HepG2 (cell line): ENCODE data around the gene PSMB3. TPM values are rescaled to one million over a fixed set of nuclear protein-coding genes. Genes with fewer than 3 reads are reported as not detected.
A peak's percentile ranks its signal among the peaks of the same experiment; 100 is the strongest.

Source experiments
- FLYWCH1 ChIP-seq: sonication (generic); formaldehyde crosslinking; IDR thresholded peaks from 2 replicates; pipeline ENCODE4 v1.8.1; 2023; ENCODE audit warnings: mild to moderate bottlenecking, missing genetic modification reagents
- GZF1 ChIP-seq: sonication (generic); formaldehyde crosslinking; IDR thresholded peaks from 2 replicates; pipeline ENCODE4 v1.5.1; 2020; ENCODE audit warnings: mild to moderate bottlenecking, missing genetic modification reagents
- MTF2 ChIP-seq: sonication (generic); formaldehyde crosslinking; IDR thresholded peaks from 2 replicates; pipeline ENCODE4 v1.5.0; 2020; ENCODE audit warnings: missing genetic modification reagents, borderline replicate concordance
- NFYB ChIP-seq: sonication (generic); formaldehyde crosslinking; IDR thresholded peaks from 2 replicates; pipeline ENCODE4 v1.4.0; 2020; ENCODE audit warnings: missing genetic modification reagents
- NR2F1 ChIP-seq, 2 experiments: fragments of 450-650 bp in 1 of 2; formaldehyde crosslinking in 1 of 2; IDR thresholded peaks; 2 replicates each; pipeline versions ENCODE4 v1.5.0 to v1.6.1; 2016 to 2020; ENCODE audit warnings: mild to moderate bottlenecking in 1 of 2, missing compliant biosample characterization in 1 of 2, missing genetic modification reagents in 1 of 2, moderate library complexity in 1 of 2
- PHB2 ChIP-seq: fragments of 450-650 bp; IDR thresholded peaks from 2 replicates; pipeline ENCODE4 v1.6.1; 2018; ENCODE audit not compliant: partially characterized antibody
- RFX5 ChIP-seq: IDR thresholded peaks from 2 replicates; pipeline ENCODE4 v1.6.1; 2011; ENCODE audit warnings: low read depth, low read length, improper control_type of control experiment
- ZNF10 ChIP-seq: sonication (generic); formaldehyde crosslinking; IDR thresholded peaks from 2 replicates; pipeline ENCODE4 v1.4.0; 2020; ENCODE audit warnings: mild to moderate bottlenecking, low read depth, missing genetic modification reagents, borderline replicate concordance
- ZNF337 ChIP-seq: sonication (generic); formaldehyde crosslinking; IDR thresholded peaks from 2 replicates; pipeline ENCODE4 v1.5.1; 2020; ENCODE audit warnings: missing genetic modification reagents, low read depth, mild to moderate bottlenecking, borderline replicate concordance
- ZNF530 ChIP-seq: sonication (generic); formaldehyde crosslinking; IDR thresholded peaks from 2 replicates; pipeline ENCODE4 v1.5.0; 2020; ENCODE audit warnings: low read depth, mild to moderate bottlenecking, missing genetic modification reagents
- ZSCAN9 ChIP-seq: IDR thresholded peaks from 2 replicates; pipeline ENCODE4 v1.6.1; 2016; ENCODE audit warnings: borderline replicate concordance
- polyA plus RNA-seq, 8 experiments: library from polyadenylated mRNA; depleted of rRNA in 3 of 8; stranded (reverse) in 7 of 8; unstranded in 1 of 8; fragments of >200 nt; fragmentation: Illumina TruSeq in 4 of 8; extraction: Trizol in 4 of 8; gene quantifications; 2 replicates each; pipeline versions ENCODE4 v1.2.1 to v1.2.3, GENCODE V29; 2011 to 2016; ENCODE audit warnings: low read depth in 4 of 8, missing spikeins in 1 of 8, mixed read lengths in 1 of 8; ENCODE audit not compliant: insufficient read depth in 1 of 8
- total RNA-seq, 5 experiments: library from RNA; depleted of rRNA; stranded (reverse); fragments of >200 nt; fragmentation: Illumina TruSeq; extraction: Trizol; gene quantifications; 2 replicates each; pipeline ENCODE4 v1.2.3, GENCODE V29; 2016; ENCODE audit warnings: low read depth in 1 of 5
- TF ChIP-seq, protein P1 (sequence below): sonication (generic); formaldehyde crosslinking; IDR thresholded peaks from 2 replicates; pipeline ENCODE4 v1.4.0; 2020; ENCODE audit warnings: missing genetic modification reagents
- TF ChIP-seq, protein P2 (sequence below): sonication (generic); formaldehyde crosslinking; IDR thresholded peaks from 2 replicates; pipeline ENCODE4 v1.4.0; 2020; ENCODE audit warnings: mild to moderate bottlenecking, missing genetic modification reagents, borderline replicate concordance
- TF ChIP-seq, protein P3 (sequence below): sonication (generic); formaldehyde crosslinking; conservative IDR thresholded peaks from 2 replicates; pipeline ENCODE4 v1.8.0; 2022; ENCODE audit warnings: missing genetic modification reagents
- TF ChIP-seq, protein P4 (sequence below): sonication (generic); formaldehyde crosslinking; IDR thresholded peaks from 2 replicates; pipeline ENCODE4 v1.8.1; 2023; ENCODE audit warnings: mild to moderate bottlenecking, moderate library complexity, missing genetic modification reagents
- TF ChIP-seq, protein P5 (sequence below): sonication (generic); formaldehyde crosslinking; IDR thresholded peaks from 2 replicates; pipeline ENCODE4 v1.9.0; 2022; ENCODE audit warnings: low read depth, missing genetic modification reagents

Gene PSMB3
- total and polyA plus RNA-seq, 2 of the 13 experiments (the other 11 are each of a cell fraction or from before 2014, with no cell fraction given) = 366 to 517 TPM

DNA sequence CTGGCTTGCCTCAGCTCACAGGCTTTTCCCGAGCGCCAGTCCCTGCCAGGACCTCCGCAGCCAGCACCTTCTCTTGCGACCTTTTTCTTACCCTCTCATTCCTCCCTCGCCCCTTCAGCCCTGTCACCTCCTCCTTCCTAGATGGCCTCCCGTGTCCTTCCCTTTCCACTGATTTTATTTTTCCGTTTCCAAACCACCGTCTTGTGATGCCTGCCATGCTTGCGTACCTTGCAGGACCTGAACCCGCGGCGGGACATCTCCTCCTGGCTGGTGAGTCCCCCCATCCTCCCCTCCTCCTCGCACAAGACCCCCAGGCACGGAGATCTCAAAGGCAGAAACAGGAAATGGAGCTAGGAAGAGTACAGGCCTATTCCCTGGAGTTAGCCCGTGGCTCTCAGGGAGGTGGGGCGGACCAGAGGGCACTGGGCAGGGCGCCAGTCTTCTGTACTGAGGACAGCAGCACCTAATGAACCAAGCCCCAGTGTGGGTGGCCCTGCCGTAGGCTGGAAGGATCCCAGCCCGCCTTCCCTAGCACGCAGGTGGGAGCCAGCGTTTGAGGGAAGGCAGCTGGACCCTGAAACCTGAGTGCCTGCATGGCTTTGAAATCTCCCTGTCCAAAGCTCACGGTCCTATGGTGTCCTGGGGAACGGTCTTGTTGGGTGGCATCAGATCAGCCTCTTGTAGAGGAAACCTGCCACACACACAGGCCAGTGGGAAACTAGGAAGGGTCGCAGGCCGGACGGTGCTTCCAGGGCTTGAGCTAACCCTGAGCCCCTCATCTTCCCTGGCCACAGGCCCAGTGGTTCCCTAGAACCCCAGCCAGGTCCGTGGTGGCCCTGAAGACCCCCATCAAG lies 21.8 kb upstream of the PSMB3 start (continued):
- TF ChIP-seq, protein P1, sequence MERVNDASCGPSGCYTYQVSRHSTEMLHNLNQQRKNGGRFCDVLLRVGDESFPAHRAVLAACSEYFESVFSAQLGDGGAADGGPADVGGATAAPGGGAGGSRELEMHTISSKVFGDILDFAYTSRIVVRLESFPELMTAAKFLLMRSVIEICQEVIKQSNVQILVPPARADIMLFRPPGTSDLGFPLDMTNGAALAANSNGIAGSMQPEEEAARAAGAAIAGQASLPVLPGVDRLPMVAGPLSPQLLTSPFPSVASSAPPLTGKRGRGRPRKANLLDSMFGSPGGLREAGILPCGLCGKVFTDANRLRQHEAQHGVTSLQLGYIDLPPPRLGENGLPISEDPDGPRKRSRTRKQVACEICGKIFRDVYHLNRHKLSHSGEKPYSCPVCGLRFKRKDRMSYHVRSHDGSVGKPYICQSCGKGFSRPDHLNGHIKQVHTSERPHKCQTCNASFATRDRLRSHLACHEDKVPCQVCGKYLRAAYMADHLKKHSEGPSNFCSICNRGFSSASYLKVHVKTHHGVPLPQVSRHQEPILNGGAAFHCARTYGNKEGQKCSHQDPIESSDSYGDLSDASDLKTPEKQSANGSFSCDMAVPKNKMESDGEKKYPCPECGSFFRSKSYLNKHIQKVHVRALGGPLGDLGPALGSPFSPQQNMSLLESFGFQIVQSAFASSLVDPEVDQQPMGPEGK (CRISPR knock-in tag) = peak; percentile 67
- TF ChIP-seq ZNF10 (CRISPR knock-in tag) (no peak), ZNF530 (CRISPR knock-in tag) (no peak), ZNF337 (no peak), RFX5 (no peak), GZF1 (no peak), PHB2 (no peak), ZSCAN9 (CRISPR knock-in tag) (peak; percentile 93), FLYWCH1 (no peak), NR2F1 (CRISPR knock-in tag; IDR thresholded peaks at IDR 0.05) (0 out of 4 replicates have a peak, but pooled peaks of 1 of the 2 experiments have one; percentile 41), NFYB (CRISPR knock-in tag) (no peak; the same call in 1 of the 2 replicates), MTF2 (CRISPR knock-in tag) (no peak)
- TF ChIP-seq, protein P2, sequence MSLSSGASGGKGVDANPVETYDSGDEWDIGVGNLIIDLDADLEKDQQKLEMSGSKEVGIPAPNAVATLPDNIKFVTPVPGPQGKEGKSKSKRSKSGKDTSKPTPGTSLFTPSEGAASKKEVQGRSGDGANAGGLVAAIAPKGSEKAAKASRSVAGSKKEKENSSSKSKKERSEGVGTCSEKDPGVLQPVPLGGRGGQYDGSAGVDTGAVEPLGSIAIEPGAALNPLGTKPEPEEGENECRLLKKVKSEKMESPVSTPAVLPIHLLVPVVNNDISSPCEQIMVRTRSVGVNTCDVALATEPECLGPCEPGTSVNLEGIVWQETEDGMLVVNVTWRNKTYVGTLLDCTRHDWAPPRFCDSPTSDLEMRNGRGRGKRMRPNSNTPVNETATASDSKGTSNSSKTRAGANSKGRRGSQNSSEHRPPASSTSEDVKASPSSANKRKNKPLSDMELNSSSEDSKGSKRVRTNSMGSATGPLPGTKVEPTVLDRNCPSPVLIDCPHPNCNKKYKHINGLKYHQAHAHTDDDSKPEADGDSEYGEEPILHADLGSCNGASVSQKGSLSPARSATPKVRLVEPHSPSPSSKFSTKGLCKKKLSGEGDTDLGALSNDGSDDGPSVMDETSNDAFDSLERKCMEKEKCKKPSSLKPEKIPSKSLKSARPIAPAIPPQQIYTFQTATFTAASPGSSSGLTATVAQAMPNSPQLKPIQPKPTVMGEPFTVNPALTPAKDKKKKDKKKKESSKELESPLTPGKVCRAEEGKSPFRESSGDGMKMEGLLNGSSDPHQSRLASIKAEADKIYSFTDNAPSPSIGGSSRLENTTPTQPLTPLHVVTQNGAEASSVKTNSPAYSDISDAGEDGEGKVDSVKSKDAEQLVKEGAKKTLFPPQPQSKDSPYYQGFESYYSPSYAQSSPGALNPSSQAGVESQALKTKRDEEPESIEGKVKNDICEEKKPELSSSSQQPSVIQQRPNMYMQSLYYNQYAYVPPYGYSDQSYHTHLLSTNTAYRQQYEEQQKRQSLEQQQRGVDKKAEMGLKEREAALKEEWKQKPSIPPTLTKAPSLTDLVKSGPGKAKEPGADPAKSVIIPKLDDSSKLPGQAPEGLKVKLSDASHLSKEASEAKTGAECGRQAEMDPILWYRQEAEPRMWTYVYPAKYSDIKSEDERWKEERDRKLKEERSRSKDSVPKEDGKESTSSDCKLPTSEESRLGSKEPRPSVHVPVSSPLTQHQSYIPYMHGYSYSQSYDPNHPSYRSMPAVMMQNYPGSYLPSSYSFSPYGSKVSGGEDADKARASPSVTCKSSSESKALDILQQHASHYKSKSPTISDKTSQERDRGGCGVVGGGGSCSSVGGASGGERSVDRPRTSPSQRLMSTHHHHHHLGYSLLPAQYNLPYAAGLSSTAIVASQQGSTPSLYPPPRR (CRISPR knock-in tag) = peak; percentile 77
- TF ChIP-seq, protein P3, sequence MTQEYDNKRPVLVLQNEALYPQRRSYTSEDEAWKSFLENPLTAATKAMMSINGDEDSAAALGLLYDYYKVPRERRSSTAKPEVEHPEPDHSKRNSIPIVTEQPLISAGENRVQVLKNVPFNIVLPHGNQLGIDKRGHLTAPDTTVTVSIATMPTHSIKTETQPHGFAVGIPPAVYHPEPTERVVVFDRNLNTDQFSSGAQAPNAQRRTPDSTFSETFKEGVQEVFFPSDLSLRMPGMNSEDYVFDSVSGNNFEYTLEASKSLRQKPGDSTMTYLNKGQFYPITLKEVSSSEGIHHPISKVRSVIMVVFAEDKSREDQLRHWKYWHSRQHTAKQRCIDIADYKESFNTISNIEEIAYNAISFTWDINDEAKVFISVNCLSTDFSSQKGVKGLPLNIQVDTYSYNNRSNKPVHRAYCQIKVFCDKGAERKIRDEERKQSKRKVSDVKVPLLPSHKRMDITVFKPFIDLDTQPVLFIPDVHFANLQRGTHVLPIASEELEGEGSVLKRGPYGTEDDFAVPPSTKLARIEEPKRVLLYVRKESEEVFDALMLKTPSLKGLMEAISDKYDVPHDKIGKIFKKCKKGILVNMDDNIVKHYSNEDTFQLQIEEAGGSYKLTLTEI (CRISPR knock-in tag) = no peak
- TF ChIP-seq, protein P4, sequence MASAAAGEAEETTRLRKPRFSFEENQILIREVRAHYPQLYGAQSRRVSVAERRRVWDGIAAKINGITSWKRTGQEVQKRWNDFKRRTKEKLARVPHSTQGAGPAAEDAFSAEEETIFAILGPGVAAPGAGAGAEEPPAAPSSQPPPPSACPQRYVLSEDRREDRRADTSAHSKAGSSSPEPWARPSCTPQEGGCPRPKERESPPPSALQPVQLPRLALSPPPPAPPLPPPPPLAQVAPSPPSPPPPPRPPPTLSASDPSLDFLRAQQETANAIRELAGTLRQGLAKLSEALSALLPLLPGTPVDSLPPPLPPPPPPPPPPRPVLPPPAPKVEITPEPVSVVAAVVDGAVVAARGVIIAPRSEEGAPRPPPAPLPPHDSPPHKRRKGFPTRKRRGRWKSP (CRISPR knock-in tag) = no peak
- TF ChIP-seq, protein P5, sequence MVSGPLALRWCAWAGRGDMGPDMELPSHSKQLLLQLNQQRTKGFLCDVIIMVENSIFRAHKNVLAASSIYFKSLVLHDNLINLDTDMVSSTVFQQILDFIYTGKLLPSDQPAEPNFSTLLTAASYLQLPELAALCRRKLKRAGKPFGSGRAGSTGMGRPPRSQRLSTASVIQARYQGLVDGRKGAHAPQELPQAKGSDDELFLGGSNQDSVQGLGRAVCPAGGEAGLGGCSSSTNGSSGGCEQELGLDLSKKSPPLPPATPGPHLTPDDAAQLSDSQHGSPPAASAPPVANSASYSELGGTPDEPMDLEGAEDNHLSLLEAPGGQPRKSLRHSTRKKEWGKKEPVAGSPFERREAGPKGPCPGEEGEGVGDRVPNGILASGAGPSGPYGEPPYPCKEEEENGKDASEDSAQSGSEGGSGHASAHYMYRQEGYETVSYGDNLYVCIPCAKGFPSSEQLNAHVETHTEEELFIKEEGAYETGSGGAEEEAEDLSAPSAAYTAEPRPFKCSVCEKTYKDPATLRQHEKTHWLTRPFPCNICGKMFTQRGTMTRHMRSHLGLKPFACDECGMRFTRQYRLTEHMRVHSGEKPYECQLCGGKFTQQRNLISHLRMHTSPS = peak; percentile 83; the same call in 1 of the 2 replicates
